ENCODE data around the gene DENND1A.

Gene DENND1A

GRCh38 chr9:123717581-123718175 lies 212.2 kb downstream of the DENND1A start:
- DNase-seq = no peak

- DNase-seq = no peak
Measured at GRCh38 chr9:123716339-123716945, 213.5 kb downstream of the DENND1A start.

DNA sequence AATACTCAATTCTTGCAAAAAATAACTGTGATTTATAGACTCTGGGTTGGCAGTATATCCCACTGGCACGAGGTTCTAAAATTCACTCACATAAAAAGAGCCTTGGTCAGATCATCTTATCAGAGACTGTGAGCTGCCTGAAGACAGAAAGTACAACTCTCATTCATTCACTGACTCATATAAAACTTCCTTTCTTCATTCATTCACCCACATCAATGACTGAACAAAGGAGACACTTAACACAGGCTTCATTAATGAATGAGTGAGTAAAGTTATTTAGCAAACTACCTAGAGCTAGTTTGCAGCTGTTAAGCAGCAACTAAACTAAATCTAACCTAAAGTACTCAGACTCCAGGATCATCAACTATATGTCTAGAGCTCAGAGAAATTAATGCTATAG lies 214.7 kb downstream of the DENND1A start:
- DNase-seq = no peak

DNA sequence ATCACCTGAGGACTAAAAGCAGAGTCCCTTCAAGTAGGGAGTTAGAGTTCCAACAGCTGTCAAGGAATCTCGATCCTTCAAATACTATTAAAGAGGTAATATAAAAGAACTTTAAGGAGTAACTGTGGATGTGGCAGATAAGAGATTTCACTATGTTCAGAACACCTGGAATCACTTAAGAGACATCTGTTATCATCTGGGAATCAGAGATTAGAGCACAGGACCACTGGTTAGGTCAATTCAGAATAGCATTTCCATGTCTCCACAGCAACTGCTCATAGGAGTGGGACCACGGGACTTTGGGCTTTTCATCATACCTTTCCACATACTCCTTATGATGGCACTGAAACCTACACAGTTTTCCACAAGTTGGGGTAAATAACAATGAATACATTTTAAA lies 216.6 kb downstream of the DENND1A start:
- no peak for DNase-seq

DNA sequence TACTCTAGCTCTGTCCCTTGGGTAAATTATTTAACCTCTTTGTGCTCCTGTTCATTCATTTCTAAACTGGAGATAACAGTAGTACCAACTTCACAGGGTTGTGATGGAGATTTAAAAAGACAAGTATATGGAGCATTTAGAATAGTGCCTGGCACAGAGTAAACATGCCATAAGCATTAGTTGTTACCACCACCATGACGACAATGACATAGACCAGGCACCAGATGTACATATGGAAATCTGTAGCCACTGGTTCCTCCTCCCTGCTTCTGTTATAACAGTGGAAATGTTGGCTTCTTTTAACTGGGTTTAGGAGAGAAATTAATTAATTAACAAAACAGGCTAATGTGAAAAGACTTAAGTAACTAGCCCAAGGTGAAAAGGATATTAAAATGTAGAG lies 217.5 kb downstream of the DENND1A start:
- no peak for DNase-seq

DNA sequence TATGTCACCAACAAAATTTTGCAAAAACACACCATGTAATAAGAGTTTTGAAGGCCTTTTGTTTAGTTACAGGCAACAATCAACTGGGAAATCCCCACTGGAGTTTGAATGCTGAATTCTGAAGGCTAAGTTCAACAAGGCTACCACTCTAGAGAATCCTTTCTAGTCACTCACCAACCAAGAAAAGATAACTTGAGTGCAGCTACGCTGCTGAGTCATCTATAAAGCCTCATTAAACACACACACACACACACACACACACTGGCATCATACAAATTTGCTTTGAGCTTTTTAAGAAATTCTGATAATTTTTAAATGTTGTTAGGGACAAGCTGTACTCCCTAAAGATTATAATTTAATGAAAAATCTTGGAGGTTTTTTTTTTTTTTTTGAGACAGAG lies 219.6 kb downstream of the DENND1A start:
- DNase-seq = no peak

DNA sequence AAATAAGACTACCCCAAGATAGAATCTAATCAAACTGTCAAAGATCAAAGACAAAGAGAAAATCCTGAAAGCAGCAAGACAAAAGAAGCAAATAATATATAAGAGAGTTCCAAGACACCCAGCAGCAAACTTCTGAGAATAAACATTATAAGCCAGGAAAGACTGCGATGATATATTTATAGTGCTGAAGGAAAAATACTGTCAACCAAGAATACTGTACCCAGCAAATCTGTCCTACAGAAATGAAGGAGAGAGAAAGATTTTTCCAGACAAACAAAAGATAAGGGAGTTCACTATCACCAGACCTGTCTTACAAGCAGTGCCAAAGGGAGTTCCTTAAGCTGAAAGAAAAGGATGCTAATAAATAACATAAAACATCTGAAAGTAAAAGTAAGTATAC lies 227.4 kb downstream of the DENND1A start:
- DNase-seq = no peak

GRCh38 chr9:123697686-123698085 lies 232.2 kb downstream of the DENND1A start:
- DNase-seq = no peak

DNA sequence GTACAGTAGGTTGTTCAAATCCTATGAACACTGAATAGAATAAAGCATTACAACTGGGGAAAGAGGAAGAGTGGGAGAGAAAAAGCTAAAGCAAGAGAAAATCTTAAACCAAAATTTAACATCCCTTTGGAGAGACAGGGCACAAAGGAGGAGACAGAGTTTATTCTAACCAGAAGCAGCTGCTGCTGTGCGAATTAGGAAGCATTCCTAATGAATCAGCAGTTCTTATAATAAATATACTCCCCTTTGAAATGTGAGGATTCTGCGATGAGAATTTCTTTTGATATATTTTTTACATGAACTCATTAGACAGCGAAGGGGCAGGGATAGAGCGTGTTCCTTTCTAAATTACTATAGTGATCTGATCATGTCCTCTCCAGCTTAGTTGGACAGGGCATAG lies 233.4 kb downstream of the DENND1A start:
- DNase-seq = no peak

GRCh38 chr9:123695386-123695785 lies 234.5 kb downstream of the DENND1A start:
- no peak for DNase-seq

DNA sequence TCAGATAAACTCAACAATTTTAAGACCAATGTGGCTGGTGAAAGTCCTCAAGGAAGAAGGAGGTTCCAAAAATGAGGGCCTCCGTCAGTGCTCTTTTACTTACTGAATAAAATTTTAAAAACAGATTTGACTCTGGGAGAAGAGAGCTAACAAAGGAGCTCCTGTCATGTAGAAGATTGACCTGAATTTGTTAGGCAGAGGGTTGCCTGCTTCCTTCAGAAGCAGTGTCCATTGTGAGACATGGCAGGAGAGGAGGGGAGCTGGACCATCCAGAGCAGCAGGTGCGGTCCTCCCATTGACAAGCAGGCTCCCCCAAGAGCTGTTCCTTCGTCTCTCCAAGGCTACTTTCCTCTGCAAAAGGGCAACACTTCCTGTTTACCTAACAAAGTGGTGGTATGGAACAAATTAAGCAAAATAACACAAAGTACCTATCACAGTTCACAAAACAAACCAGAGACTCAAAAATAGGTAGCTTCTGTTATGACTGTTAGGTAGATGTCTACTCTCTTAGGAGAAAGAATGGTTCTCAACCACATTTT lies 238.1 kb downstream of the DENND1A start:
- DNase-seq = no peak

- DNase-seq = no peak
Measured at GRCh38 chr9:123689701-123690428, 240.1 kb downstream of the DENND1A start.

GRCh38 chr9:123687246-123687751 lies 242.6 kb downstream of the DENND1A start:
- DNase-seq = no peak

DNA sequence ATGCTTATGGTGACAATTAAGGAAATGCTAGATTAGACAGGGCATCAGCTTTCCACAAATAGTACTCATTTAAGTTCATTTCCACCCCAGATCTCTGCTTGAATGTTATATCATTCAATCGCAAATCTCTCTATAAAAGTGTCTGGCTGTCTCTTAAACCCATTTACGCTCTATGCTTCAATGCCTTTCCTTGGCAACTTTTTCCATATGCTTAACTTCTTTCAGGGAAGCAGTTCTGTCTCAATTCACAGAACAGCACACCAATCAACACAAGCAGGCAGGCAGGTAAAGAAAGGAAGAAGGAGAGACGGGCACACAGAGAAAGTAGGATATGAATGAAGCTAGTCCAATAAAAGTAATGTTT lies 243.1 kb downstream of the DENND1A start:
- DNase-seq = no peak

DNA sequence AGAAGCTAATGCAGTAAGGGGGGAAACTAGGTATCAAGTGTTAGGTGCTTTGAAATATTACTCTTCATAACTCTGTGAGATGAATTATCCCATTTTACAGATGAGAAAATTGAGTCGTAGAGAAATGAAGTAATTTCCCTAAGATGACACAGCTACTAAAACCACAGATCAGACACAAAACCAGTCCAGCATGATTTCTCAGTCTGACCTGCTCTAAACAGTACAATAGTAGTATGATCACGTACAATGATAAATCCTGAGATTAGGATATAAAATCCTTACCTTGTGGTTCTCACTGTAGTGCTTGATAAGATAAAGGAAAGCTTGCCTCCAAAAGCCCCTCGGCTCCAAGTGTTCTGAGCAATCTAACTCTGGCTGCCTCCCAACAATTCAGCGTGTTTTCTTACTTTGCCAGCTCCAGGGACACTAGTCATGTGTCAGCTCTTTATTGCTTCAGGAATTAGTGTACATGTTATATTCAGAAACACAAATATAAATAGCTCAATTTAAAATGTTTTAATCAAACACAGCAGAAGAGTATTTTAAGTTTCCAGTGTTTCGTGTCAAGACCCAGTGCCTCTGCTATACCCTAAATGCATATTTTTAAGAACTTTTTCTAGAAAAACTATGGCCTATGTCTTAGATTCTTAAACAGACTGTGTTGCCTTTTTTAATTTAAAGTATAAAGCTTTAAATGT lies 243.6 kb downstream of the DENND1A start:
- DNase-seq = no peak

GRCh38 chr9:123685489-123686083 lies 244.3 kb downstream of the DENND1A start:
- DNase-seq = no peak

GRCh38 chr9:123684393-123685149 lies 245.4 kb downstream of the DENND1A start:
- DNase-seq = no peak

DNA sequence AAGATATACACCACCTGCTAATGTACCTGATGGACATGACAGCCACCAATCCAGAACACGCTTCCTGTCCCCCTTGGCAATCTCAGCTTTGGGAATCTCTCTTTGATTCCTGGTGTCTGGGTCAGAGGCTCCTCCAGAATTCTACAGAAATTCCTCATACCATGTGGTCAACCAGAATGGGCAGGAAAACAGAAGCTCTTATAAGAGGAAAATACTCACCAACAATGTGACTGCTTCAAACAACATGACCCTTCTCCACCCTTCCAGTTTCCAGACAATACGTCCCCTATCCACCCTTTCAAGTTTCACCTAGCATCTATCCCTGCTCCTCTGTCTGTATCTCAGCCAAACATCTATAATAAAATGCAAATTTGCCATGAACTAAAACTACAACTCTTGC lies 247.2 kb downstream of the DENND1A start:
- DNase-seq = no peak

- DNase-seq = no peak
Measured at GRCh38 chr9:123680352-123680751, 249.6 kb downstream of the DENND1A start.

GRCh38 chr9:123679330-123679987 lies 250.5 kb downstream of the DENND1A start:
- peak; percentile 10 for DNase-seq

DNA sequence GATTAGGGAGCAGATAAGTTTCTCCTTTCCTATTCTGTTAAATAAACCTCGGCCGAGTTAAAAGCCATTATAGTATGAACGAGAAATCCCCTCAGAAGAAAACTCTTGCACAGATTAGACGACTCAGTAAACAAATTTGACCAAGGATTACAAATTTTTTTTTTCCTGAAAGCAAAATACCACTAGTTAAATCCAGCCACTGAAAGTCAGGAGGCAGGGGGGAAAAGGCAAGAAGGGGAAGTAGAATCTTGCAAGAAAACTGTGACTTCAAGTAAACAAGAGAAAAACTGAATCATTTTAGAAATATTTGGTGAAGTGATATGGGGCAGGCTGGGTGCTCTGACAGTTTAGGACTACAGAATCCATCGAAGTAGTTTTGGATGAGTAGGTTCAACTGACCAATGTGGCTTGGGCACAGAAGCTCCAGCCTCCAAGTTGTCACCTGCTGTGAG lies 251.0 kb downstream of the DENND1A start:
- no peak for DNase-seq

Data from CD4-positive, alpha-beta T cell treated with Interleukin-17A for 1 hour (primary cell).